Measurements from ENCODE around the gene WNT7B. TPM values are rescaled to one million over a fixed set of nuclear protein-coding genes. Genes with fewer than 3 reads are reported as not detected.

WNT7B gene
- total RNA-seq, 1 donor from 2014 or later = 14.2 TPM

DNA sequence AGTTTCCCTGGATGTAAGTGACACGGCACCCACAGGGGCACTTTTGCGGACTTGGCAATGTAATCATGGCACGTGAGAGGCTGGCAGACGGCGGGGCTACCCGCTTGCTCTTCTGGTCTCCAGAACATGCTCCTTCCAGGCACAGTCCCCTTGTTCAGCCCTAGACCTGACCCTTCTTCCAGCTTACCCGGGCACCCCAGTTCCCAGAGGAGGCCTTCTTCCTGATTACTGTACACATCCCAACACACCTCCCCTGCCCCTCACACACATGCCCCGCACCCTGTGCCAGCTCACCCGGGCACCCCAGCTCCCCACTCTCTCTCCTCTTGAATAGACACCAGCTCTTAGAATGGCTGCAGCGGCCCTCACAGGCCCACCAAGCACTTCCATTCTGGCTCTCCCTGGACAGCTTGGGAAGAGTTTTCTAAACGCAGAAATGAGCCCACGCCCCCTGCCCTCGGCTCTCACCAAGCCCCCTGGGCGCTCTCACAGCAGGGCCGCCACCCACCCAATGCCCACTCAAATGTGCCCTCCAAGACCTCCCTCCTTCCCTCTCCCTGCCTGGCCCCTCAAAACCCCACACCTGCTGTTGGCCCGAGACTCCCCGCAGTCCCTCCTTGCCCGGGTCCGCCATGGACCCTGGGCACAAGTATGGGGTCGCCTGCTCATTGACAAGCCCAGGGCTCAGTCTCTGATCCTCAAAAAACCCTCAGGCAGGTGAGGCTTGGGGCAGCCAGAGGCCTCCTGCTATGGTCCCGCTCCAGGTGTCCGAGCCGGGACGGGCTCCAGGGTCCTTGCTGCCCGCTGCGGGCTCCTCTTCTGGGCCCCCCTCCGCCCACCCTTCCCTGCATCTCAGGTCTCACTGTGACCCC is 88.5 kb downstream of the WNT7B start:
- TF ChIP-seq, protein P1, sequence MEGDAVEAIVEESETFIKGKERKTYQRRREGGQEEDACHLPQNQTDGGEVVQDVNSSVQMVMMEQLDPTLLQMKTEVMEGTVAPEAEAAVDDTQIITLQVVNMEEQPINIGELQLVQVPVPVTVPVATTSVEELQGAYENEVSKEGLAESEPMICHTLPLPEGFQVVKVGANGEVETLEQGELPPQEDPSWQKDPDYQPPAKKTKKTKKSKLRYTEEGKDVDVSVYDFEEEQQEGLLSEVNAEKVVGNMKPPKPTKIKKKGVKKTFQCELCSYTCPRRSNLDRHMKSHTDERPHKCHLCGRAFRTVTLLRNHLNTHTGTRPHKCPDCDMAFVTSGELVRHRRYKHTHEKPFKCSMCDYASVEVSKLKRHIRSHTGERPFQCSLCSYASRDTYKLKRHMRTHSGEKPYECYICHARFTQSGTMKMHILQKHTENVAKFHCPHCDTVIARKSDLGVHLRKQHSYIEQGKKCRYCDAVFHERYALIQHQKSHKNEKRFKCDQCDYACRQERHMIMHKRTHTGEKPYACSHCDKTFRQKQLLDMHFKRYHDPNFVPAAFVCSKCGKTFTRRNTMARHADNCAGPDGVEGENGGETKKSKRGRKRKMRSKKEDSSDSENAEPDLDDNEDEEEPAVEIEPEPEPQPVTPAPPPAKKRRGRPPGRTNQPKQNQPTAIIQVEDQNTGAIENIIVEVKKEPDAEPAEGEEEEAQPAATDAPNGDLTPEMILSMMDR (conservative IDR thresholded peaks at IDR 0.05) = no peak
- Mint-ChIP-seq H3K4me3 (no peak overlapping the region), H3K9me3 (no peaks in the 10 kb centered on the region), H3K27me3 (ENCODE audit: low read depth) (no peaks in the 10 kb centered on the region), H3K4me1 (peaks cover 18% of the 10 kb centered on the region), H3K27ac (ENCODE audit: unreplicated experiment) (peak overlapping the region; percentile 83), H3K36me3 (ENCODE audit: low read depth) (no peaks in the 10 kb centered on the region)
- DNase-seq (ENCODE audit: low read depth, low spot score) = no peak

DNA sequence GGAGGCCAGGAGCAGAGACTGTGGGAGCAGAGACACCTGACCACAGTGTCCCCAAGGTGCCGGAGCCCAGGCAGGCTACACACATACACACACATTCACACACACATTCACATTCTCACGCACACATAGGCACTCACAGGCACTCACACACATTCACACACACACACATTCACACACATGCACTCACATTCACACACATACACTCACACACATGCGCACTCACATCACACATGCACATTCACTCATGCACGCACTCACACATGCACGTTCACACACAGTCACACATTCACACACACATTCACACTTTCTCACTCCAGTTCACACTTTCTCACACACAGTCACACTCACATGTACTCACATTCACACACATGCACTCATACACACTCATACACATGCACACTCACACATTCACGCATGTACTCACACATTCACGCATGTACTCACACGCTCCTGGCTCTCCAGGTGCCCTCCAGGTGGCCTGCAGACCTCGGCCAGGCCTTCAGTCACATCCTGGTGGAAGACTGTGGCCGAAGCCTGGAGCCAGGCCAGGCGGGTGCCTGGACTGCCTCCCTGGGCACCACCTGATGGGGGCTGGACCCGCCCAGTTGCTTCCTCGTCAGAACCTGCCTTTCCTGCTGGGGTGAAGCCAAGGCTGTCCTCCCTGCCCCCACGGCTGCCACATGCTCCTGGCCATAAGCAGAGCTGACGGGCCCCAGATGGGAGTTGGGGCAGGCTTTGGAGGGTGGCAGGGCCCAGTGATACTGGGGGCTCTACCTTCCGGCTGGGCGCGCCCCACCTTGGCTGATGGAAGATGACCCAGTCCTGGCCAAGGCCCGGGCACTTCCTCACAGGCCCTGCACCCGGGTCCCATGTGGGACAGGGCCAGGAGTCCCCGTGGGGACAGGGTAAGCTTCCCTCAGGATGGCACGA is 89.5 kb downstream of the WNT7B start:
- H3K36me3 Mint-ChIP-seq (ENCODE audit: low read depth) = no peaks in the 10 kb centered on the region
- no peak overlapping the region for H3K4me3 Mint-ChIP-seq
- H3K27ac Mint-ChIP-seq (ENCODE audit: unreplicated experiment) = no peak overlapping the region
- no peak for DNase-seq (ENCODE audit: low read depth, low spot score)
- H3K27me3 Mint-ChIP-seq (ENCODE audit: low read depth) = no peaks in the 10 kb centered on the region
- TF ChIP-seq, protein P1 (conservative IDR thresholded peaks at IDR 0.05) = no peak
- no peaks in the 10 kb centered on the region for H3K9me3 Mint-ChIP-seq
- peaks cover 18% of the 10 kb centered on the region for H3K4me1 Mint-ChIP-seq

DNA sequence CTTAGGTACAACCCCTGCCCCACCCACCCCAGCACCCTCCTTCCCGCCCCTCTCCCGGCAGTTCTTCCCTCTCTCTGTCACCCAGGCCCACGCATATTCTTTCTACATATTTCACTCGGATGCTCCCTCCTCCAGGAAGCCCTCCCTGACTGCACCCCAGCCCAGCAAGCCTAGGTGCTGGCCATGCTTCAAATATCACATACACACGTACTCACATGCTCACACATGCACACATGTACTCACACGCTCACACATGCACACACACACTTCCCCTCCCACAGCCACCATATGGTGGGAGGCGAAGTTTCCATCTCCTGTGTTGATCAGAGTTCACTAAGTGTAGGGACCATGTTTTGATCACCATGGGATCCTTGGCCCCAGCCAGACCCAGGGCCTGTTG is 90.4 kb downstream of the WNT7B start:
- no peak overlapping the region for H3K4me3 Mint-ChIP-seq
- H3K9me3 Mint-ChIP-seq = no peaks in the 10 kb centered on the region
- H3K27ac Mint-ChIP-seq (ENCODE audit: unreplicated experiment) = no peak overlapping the region
- H3K27me3 Mint-ChIP-seq (ENCODE audit: low read depth) = no peaks in the 10 kb centered on the region
- peaks cover 19% of the 10 kb centered on the region for H3K4me1 Mint-ChIP-seq
- no peaks in the 10 kb centered on the region for H3K36me3 Mint-ChIP-seq (ENCODE audit: low read depth)
- DNase-seq (ENCODE audit: low read depth, low spot score) = no peak
- TF ChIP-seq, protein P1 (conservative IDR thresholded peaks at IDR 0.05) = no peak

DNA sequence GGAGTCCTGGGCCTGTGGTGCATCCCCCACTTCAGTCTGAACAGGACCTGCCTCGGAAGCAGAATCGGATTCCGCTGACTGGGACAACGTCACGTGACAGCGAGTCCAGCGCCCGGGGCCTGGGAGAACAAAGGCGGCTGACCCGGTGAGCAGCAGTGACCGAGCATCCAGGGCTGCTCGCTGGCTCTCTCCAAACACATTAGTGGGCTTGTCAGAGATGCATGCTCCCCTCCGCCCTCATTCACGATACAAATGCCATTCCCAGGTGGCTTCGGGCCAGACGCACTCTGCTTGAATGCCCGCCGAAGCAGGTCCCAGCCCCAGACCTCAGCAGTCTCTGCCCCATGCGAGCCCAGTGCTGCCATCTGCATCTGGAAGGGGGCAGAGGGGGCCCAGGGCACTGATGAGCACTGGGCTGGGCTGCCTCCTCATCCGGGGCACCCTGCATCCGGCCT is 91.0 kb downstream of the WNT7B start:
- DNase-seq (ENCODE audit: low read depth, low spot score) = peak; percentile 51
- no peaks in the 10 kb centered on the region for H3K9me3 Mint-ChIP-seq
- no peaks in the 10 kb centered on the region for H3K36me3 Mint-ChIP-seq (ENCODE audit: low read depth)
- no peaks in the 10 kb centered on the region for H3K27me3 Mint-ChIP-seq (ENCODE audit: low read depth)
- peak overlapping the region; percentile 92 for H3K27ac Mint-ChIP-seq (ENCODE audit: unreplicated experiment)
- no peak overlapping the region for H3K4me3 Mint-ChIP-seq
- TF ChIP-seq, protein P1 (conservative IDR thresholded peaks at IDR 0.05) = no peak
- H3K4me1 Mint-ChIP-seq = peaks cover 25% of the 10 kb centered on the region

DNA sequence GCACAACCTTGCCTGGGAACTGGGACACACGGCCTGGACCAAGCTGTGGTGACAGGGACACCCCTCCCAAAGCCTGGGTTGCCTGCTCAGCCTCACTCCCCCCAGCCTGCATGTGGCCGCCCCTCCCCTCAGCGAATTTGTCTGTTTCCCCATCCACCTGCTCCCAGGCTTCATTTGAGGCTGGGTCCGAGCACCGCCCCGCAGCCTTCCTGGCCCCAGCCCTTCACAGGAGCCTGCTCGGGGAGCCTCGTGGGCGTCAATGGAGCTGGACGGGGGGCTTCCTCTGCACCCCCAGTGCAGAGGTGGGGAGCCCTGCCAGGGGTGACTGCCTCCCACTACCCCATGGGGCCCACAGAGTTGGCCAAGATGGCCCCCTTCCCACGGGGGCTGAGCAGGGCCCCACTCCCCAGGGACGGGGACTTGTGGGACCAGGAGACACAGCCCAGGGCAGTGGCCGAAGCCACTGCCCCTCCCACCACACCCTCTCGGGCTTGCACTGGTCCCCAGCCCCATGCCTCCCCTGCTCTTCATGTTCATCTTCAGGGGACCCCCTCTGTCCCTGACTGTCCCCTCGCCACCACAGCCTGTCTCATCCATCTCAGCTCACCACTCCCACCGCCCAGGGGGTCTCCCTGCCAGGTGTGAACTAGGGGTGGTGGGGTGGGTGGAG is 91.7 kb downstream of the WNT7B start:
- Mint-ChIP-seq H3K9me3 (no peaks in the 10 kb centered on the region), H3K27ac (ENCODE audit: unreplicated experiment) (no peak overlapping the region)

More for the DNA sequence above, 91.7 kb downstream of the WNT7B start:
- Mint-ChIP-seq H3K27me3 (ENCODE audit: low read depth) (no peaks in the 10 kb centered on the region), H3K36me3 (ENCODE audit: low read depth) (no peaks in the 10 kb centered on the region), H3K4me1 (peaks cover 32% of the 10 kb centered on the region), H3K4me3 (no peak overlapping the region)
- TF ChIP-seq, protein P1 (conservative IDR thresholded peaks at IDR 0.05) = no peak
- no peak for DNase-seq (ENCODE audit: low read depth, low spot score)

Measured in neural crest cell (in vitro differentiated cells).